NCI-H524 treated with DMSO at 0.1 percent for 48 hours (cell line): ENCODE data around the gene AK1.

Experiments used
- DNase-seq: peaks from one replicate; lab custom pipeline; 2025; lab: John Stamatoyannopoulos, UW

Gene AK1

DNA sequence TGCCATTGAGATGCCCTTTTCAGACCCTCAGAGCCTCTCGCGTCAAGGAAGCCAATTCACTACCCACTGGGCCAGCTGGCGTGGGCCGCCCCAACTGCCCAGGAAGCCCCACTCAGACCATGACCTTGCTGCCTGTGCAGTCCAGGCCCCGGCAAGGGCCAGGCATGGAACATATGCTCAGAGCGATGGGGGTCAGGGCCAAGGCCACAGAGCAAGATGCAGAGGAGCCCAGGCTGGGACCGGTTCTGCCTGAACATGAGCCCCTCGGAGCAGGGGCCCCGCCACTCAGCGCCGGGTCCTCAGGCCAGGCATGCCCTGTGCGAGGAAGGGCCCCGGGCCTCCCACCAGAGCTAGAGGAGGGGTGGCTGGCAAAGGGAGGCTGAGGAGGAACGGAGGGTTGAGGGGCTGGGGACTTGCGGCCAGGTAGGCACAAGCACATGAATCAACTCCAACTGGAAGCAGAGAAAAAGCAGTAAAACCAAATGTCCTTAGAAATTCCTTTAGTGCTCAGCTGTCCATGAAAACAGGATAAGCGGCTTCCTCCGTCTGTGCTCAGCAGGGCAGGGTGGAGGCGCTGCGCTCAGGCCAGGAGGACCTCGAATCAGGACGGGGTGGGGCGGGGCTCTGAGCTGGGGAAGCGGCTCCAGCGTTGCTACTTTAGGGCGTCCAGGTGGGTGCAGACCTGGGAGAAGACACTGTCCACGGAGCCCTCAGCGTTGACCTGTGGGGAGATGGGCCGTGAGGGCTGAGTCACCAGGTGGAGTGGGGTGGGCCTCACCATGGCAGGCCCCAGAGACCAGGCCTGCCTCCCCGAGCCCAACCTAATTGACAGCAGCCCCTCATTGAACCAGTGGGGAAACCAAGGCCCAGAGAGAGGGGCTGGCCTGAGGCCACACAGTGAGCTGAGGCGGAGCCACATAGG is 9.9 kb downstream of the AK1 start:
- DNase-seq: no peak

GRCh38 chr9:127866535-127866934 is 10.9 kb downstream of the AK1 start:
- no peak for DNase-seq

GRCh38 chr9:127865645-127866464 is 11.6 kb downstream of the AK1 start:
- DNase-seq: no peak

DNA sequence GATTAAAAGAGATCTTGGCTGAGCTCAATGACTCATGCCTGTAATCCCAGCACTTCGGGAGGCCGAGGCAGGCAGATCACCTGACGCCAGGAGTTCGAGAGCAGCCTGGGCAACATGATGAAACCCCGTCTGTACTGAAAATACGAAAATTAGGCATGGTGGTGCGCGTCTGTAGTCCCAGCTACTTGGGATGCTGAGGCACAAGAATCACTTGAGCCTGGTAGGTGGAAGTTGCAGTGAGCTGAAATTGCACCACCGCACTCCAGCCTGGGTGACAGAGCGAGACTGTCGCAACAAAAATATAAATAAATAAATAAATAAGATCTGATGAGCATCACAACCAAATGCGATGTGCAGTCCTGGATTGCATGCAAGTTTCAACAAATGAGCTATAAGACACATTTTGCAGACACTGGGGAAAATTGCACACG is 14.3 kb downstream of the AK1 start:
- peak; percentile 18 for DNase-seq

DNA sequence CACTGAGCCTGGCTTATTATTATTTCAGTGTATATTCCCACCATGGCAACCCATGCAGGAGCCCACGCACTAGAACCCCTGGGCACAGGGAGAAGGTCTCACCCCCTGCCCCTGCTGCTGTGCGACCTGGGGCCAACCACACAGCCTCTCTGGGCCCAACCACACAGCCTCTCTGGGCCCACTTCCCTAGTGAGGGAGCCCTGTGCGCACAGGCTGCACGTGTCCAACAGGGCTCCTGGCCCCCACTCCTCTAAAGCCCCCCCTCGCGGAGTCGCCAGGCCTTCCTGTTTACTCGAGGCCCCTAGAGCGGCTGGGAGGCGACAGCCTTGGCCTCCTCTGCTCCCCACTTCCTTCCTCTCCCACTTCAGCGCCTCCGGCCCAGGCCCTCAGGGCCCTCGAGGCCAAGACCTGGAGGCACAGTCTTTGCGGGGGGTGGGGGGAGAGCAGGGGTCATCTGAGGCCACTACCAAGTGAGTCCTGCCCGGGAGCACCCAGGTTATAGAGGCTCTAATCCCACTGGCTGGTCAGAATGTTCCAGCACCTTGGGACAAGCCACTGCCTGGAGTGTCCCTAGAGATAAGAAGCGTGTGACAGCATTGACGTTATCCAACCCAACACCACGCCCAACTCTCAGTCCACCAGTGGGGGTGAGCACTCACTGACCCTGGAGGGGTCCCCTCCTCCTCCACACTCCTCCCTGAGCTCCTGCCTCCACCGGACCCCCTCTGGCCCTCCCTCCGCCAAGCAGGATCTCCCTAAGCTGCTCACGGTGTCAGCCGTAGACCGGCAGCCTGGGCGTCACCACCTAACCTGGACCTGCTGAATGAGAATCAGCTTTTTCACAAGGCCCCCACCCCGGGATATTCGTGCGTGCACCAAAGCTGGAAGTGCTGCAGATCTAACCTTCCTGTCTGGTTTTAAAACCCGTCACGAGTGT is 15.1 kb downstream of the AK1 start:
- no peak for DNase-seq

- no peak for DNase-seq
Observed at GRCh38 chr9:127860779-127861178, 16.7 kb downstream of the AK1 start.

- DNase-seq: no peak
Observed at GRCh38 chr9:127860260-127860659, 17.2 kb downstream of the AK1 start.

GRCh38 chr9:127858041-127858512 is 19.4 kb downstream of the AK1 start:
- peak; percentile 91 for DNase-seq

GRCh38 chr9:127857278-127857677 is 20.2 kb downstream of the AK1 start:
- no peak for DNase-seq

DNA sequence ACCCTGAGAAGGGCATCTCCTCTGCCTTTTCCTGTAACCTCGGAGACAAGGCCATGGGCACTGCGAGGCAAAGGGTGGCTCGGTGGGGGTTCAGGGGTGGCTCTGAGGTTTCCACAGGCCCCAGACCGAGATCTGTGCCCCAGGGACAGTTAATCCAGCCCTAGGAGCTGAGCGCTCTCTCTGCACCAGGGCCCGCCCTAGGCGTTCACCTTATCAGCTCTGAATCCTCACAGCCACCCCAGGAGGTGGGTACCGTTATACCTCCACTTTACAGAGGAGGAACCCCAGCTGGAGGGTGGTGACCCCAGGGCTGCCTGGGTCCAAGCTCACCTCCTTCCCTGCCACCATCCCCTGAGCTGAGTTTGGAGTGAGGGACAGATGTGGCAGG is 20.8 kb downstream of the AK1 start:
- DNase-seq: no peak

GRCh38 chr9:127856094-127856728 is 21.3 kb downstream of the AK1 start:
- no peak for DNase-seq

GRCh38 chr9:127855522-127855921 is 22.0 kb downstream of the AK1 start:
- no peak for DNase-seq

DNA sequence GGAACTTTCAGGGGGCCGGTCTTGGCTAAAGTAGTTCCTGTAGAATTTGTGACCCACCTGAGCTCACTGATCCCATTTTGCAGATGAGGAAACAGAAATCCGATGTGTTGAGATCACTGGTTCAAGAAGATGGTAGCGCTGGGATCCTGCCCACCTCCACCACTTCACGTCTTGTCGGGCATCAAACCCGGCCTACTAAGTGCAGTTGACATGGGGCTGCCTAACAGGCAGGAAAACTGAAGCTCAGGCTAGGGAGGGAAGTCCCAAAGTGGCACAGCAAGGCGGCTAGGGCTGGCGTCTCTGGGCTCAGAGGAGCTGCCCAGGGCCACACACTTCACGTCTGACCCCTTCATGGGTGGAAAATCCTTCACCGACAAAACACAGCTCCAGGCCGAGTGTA is 22.5 kb downstream of the AK1 start:
- DNase-seq: no peak

DNA sequence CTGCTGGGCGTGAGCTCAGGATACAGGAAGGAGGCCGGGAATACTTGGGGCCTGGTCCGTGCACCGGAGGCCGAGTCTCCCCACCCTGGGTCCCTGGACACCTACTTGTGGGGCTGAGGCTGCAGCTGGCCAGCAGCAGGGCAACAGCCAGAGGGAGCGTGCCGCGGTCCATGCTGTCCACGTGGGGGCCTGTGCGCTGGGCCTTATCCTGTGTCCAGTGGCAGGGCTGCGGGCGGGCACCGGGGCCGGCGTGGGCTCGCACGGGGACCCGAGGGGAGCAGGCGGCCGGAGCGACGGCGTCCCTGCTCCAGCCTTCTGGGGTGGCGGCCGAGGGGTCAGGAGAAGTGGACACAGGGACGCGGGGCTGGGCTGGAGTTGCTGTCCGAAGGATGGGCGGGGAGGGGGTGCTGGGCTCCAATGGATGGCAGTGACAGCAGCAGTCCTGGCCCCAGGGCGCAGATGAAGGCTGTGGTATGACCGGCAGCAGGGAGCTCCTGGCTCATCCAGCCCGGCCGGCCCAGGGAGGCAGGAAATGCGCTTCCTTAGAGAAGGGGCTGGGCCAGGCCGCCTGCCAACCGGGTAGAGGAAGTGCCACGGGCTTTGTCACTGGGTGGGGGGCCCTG is 23.2 kb downstream of the AK1 start, which contains the start of gene ENG:
Gene ENG, minus strand, starts transcription at position 475 of the 623 bp plus-strand sequence. Its CDS starts 303 bp downstream, at position 172.
- no peak for DNase-seq

GRCh38 chr9:127853312-127854183 is 23.9 kb downstream of the AK1 start:
- no peak for DNase-seq

GRCh38 chr9:127852829-127853228 is 24.6 kb downstream of the AK1 start:
- DNase-seq: no peak

DNA sequence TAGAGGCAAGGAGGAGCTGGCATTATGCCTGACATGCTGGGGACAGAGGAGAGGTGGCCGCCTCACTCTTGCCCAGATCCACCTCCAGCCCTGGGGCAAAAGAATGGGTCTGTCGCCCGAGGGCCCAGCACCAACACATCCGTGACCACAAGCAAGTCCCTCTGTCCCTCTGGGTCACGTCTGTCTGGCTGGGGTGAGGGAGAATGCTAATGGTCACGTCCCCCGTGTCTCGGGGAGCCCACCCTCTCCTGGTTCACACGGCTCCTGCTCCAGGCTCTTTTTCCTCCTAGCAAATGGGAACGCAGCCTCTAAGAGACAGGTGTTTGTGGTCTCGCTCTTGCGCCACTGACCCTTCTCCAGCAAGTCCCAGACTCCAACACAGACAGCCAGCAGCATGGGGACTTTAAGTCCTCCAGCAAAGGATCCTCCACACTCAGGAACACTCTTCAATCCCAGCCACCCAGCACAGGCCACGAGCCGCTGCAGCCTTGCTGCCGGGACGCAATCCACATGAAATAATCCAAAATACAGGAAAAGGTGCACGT is 27.1 kb downstream of the AK1 start:
- no peak for DNase-seq

GRCh38 chr9:127848756-127849504 is 28.5 kb downstream of the AK1 start:
- DNase-seq: no peak
